SK-N-SH (cell line): ENCODE results near the gene PRDM11. TPM values are rescaled to one million over a fixed set of nuclear protein-coding genes. Genes with fewer than 3 reads are reported as not detected.

Source experiments
- CTCF ChIA-PET: fragments of 300-600, 350-600 bp; formaldehyde crosslinking; extraction: SDS; loops from one replicate; lab custom pipeline; 2021; lab: Yijun Ruan, JAX
- POLR2A ChIA-PET: fragments of 350-600 bp; sonication (Branson Sonifier 250); formaldehyde crosslinking; extraction: SDS; loops from one replicate; lab custom pipeline; 2020; ENCODE audit warnings: antibody characterized with exemption, inconsistent platforms; lab: Yijun Ruan, JAX
- DNase-seq: peaks from one replicate; pipeline ENCODE4 v3.0.0; 2012
- H2AFZ ChIP-seq: fragments of 200-600 bp; sonication (generic); 2 replicates; pipeline ENCODE4 v1.8.1; 2016; ENCODE audit warnings: antibody characterized with exemption, mild to moderate bottlenecking, low read depth
- H3F3A ChIP-seq: fragments of 200-600 bp; sonication (generic); replicated peaks from 2 replicates; pipeline ENCODE3; 2016; ENCODE audit warnings: antibody characterized with exemption, mild to moderate bottlenecking; ENCODE audit not compliant: insufficient read depth
- H3K27ac ChIP-seq, 2 experiments: fragments of 200-500 bp in 1 of 2; fragments of 200-600 bp in 1 of 2; sonication (Bioruptor generic) in 1 of 2; sonication (generic), shearing (Covaris generic) in 1 of 2; 2 replicates each; pipeline versions ENCODE4 v1.5.1 to v1.6.1; 2014 to 2016; ENCODE audit warnings: low read depth in 2 of 2, inconsistent platforms in 1 of 2, low read length in 1 of 2, mild to moderate bottlenecking in 1 of 2, mixed read lengths in 1 of 2
- H3K27me3 ChIP-seq: fragments of 200-600 bp; sonication (generic), shearing (Covaris generic); 2 replicates; pipeline ENCODE4 v1.6.1; 2016; ENCODE audit warnings: mixed run types; ENCODE audit not compliant: insufficient read depth
- H3K36me3 ChIP-seq, 2 experiments: fragments of 200-500 bp in 1 of 2; fragments of 200-600 bp in 1 of 2; sonication (Bioruptor generic) in 1 of 2; sonication (generic) in 1 of 2; replicated peaks in 1 of 2; 2 replicates each; pipeline versions ENCODE3 to v1.5.1; 2014 to 2016; ENCODE audit warnings: low read length in 1 of 2, mild to moderate bottlenecking in 1 of 2; ENCODE audit not compliant: insufficient read depth in 2 of 2, control insufficient read depth in 1 of 2
- H3K4me1 ChIP-seq, 2 experiments: fragments of 200-500 bp in 1 of 2; fragments of 200-600 bp in 1 of 2; sonication (Bioruptor generic) in 1 of 2; sonication (generic), shearing (Covaris generic) in 1 of 2; 2 replicates each; pipeline versions ENCODE4 v1.5.1 to v1.6.1; 2014 to 2016; ENCODE audit warnings: low read depth in 1 of 2, low read length in 1 of 2, mixed run types in 1 of 2; ENCODE audit not compliant: insufficient read depth in 2 of 2, control insufficient read depth in 1 of 2
- H3K4me2 ChIP-seq: fragments of 200-600 bp; sonication (generic), shearing (Covaris generic); 2 replicates; pipeline ENCODE4 v1.6.1; 2017; ENCODE audit warnings: mixed run types
- H3K4me3 ChIP-seq, 2 experiments: fragments of 200-500 bp in 1 of 2; fragments of 200-600 bp in 1 of 2; sonication (Bioruptor generic) in 1 of 2; sonication (generic), shearing (Covaris generic) in 1 of 2; 2 replicates each; pipeline versions ENCODE4 v1.5.1 to v1.8.1; 2014 to 2016; ENCODE audit warnings: low read depth in 2 of 2, inconsistent platforms in 1 of 2, low read length in 1 of 2, mild to moderate bottlenecking in 1 of 2, mixed read lengths in 1 of 2, moderate library complexity in 1 of 2
- H3K79me2 ChIP-seq: fragments of 200-600 bp; sonication (generic); 2 replicates; pipeline ENCODE4 v1.8.1; 2017; ENCODE audit warnings: mild to moderate bottlenecking; ENCODE audit not compliant: insufficient read depth
- H3K9ac ChIP-seq: fragments of 200-600 bp; sonication (generic); 2 replicates; pipeline ENCODE4 v1.6.1; 2017; ENCODE audit warnings: mixed run types
- H3K9me2 ChIP-seq: fragments of 200-600 bp; sonication (generic); 2 replicates; pipeline ENCODE4 v1.6.1; 2017; ENCODE audit warnings: mixed run types
- H3K9me3 ChIP-seq: fragments of 200-600 bp; sonication (generic); 2 replicates; pipeline ENCODE4 v1.6.1; 2017; ENCODE audit warnings: mixed run types, mild to moderate bottlenecking, moderate library complexity
- H4K20me1 ChIP-seq: fragments of 200-600 bp; sonication (generic); 2 replicates; pipeline ENCODE4 v1.6.1; 2017; ENCODE audit warnings: mild to moderate bottlenecking, mixed run types; ENCODE audit not compliant: insufficient read depth
- CHD2 ChIP-seq: fragments of 150-350 bp; IDR thresholded peaks from 2 replicates; pipeline ENCODE4 v1.6.1; 2018; ENCODE audit warnings: low read length; ENCODE audit not compliant: partially characterized antibody
- ELF1 ChIP-seq: IDR thresholded peaks from 2 replicates; pipeline ENCODE4 v1.4.0; 2012
- EZH2phosphoT487 ChIP-seq: fragments of 200-600 bp; sonication (generic); IDR thresholded peaks from 2 replicates; pipeline ENCODE4 v1.6.1; 2017; ENCODE audit warnings: low read depth, mixed run types, mild to moderate bottlenecking, antibody characterized with exemption, moderate library complexity, borderline replicate concordance
- FOSL2 ChIP-seq: IDR thresholded peaks from 2 replicates; pipeline ENCODE4 v1.4.0; 2012; ENCODE audit warnings: low read depth, mild to moderate bottlenecking, moderate library complexity, borderline replicate concordance
- FOXJ3 ChIP-seq: sonication (generic); formaldehyde crosslinking; IDR thresholded peaks from 2 replicates; pipeline ENCODE4 v1.5.1; 2020; ENCODE audit warnings: mild to moderate bottlenecking, missing genetic modification reagents
- JUND ChIP-seq: IDR thresholded peaks from 2 replicates; pipeline ENCODE4 v1.4.0; 2012
- MXI1 ChIP-seq: IDR thresholded peaks from 2 replicates; pipeline ENCODE4 v1.6.1; 2012; ENCODE audit warnings: mild to moderate bottlenecking, low read depth, low read length, improper control_type of control experiment
- NFIC ChIP-seq: IDR thresholded peaks from 2 replicates; pipeline ENCODE4 v1.4.0; 2012; ENCODE audit warnings: borderline replicate concordance
- NRF1 ChIP-seq: IDR thresholded peaks from 2 replicates; pipeline ENCODE4 v1.6.1; 2012; ENCODE audit warnings: low read depth, mild to moderate bottlenecking, low read length
- RCOR1 ChIP-seq: fragments of 150-350 bp; IDR thresholded peaks from 2 replicates; pipeline ENCODE4 v1.6.1; 2017; ENCODE audit warnings: antibody characterized with exemption, low read length
- RFX5 ChIP-seq: IDR thresholded peaks from 2 replicates; pipeline ENCODE4 v1.6.1; 2012; ENCODE audit warnings: mild to moderate bottlenecking, improper control_type of control experiment, low read length
- RXRA ChIP-seq: IDR thresholded peaks from 2 replicates; pipeline ENCODE4 v1.4.0; 2012; ENCODE audit warnings: low read depth, mild to moderate bottlenecking, borderline replicate concordance
- SIN3A ChIP-seq: IDR thresholded peaks from 2 replicates; pipeline ENCODE4 v1.6.1; 2012; ENCODE audit warnings: low read depth, mild to moderate bottlenecking, low read length, moderate library complexity, borderline replicate concordance
- SMC3 ChIP-seq: IDR thresholded peaks from 2 replicates; pipeline ENCODE4 v1.6.1; 2012; ENCODE audit warnings: low read depth, low read length, improper control_type of control experiment
- TCF12 ChIP-seq: IDR thresholded peaks from 2 replicates; pipeline ENCODE4 v1.4.0; 2012
- TEAD4 ChIP-seq: IDR thresholded peaks from 2 replicates; pipeline ENCODE4 v1.4.0; 2012; ENCODE audit warnings: mild to moderate bottlenecking, borderline replicate concordance; ENCODE audit not compliant: insufficient read depth
- WGBS: methylation state at CpG from one replicate; pipeline ENCODE4 v1.1.6; 2017; ENCODE audit warnings: low lambda C conversion rate; 5-methylcytosine and 5-hydroxymethylcytosine counted together
- polyA plus RNA-seq, 3 experiments: library from polyadenylated mRNA; depleted of rRNA; stranded (reverse); fragments of >200 nt; gene quantifications; 2 replicates each; pipeline ENCODE4 v1.2.3, GENCODE V29; 2012
- TF ChIP-seq, protein P1 (sequence below): IDR thresholded peaks from 2 replicates; pipeline ENCODE4 v1.4.0; 2012; ENCODE audit warnings: low read depth, borderline replicate concordance
- TF ChIP-seq, protein P2 (sequence below): IDR thresholded peaks from 2 replicates; pipeline ENCODE4 v1.4.0; 2012; ENCODE audit warnings: low read depth, borderline replicate concordance
- TF ChIP-seq, protein P3 (sequence below): fragments of 150-350 bp; IDR thresholded peaks from 2 replicates; pipeline ENCODE4 v1.6.1; 2017; ENCODE audit warnings: antibody characterized with exemption, low read length, low read depth, borderline replicate concordance
- TF ChIP-seq, protein P4 (sequence below): IDR thresholded peaks from 2 replicates; pipeline ENCODE4 v1.4.0; 2012; ENCODE audit warnings: low read depth

Gene PRDM11
- polyA plus RNA-seq, 1 of the 3 experiments (the other 2 are of a cell fraction) = 4.5 TPM

DNA sequence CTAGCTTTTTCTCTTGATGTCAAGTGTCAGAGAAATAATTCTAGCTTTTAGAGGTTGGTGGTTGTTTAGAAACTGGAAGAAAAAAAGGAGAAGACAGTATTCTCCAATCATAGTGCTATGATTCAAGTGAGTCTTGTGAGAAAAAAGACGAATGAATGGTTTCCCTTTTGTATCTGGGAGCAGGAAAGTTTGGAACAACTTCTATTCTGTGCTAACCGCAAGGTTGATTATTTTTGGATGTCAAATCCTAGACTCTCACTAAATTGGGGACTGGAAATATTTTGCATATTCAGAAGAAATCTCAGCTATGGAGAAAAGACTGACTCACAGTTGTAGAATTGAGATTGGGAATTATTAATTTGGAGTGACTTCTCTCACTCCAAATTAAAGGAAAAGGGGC is 70.5 kb downstream of the PRDM11 start (continued):
- TF ChIP-seq, protein P1, sequence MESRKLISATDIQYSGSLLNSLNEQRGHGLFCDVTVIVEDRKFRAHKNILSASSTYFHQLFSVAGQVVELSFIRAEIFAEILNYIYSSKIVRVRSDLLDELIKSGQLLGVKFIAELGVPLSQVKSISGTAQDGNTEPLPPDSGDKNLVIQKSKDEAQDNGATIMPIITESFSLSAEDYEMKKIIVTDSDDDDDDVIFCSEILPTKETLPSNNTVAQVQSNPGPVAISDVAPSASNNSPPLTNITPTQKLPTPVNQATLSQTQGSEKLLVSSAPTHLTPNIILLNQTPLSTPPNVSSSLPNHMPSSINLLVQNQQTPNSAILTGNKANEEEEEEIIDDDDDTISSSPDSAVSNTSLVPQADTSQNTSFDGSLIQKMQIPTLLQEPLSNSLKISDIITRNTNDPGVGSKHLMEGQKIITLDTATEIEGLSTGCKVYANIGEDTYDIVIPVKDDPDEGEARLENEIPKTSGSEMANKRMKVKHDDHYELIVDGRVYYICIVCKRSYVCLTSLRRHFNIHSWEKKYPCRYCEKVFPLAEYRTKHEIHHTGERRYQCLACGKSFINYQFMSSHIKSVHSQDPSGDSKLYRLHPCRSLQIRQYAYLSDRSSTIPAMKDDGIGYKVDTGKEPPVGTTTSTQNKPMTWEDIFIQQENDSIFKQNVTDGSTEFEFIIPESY = no peak
- no peak for TF ChIP-seq TEAD4

DNA sequence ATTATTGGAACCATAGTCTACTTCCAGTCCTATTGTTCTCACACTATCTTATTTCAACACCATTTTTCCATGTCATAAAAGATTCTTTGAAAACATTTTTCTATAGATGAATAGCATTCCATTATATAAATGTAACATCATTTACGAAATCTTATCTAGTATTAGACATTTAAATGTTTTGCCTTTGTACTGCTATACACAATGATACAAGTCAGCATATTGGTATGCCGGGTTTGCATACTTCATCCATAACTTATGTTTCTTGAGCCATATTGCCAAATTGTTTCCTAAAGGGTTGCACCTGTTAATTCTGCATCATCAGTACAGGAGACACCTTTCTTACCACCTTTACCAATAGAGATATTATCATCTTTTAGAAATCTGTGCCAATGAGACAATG is 71.6 kb downstream of the PRDM11 start:
- H3K4me1 ChIP-seq = no peaks in the 10 kb centered on the region
- no peak for DNase-seq
- TF ChIP-seq ELF1 (no peak), CHD2 (no peak), RXRA (no peak), SIN3A (no peak), JUND (no peak), NRF1 (no peak)
- TF ChIP-seq, all 33 proteins: peak for 0
- Histone ChIP-seq H3K9me2 (no peaks in the 10 kb centered on the region), H2AFZ (no peak overlapping the region), H3K4me2 (no peak overlapping the region), H3K9ac (no peak overlapping the region), H3K27ac (no peak overlapping the region), H3K79me2 (no peaks in the 10 kb centered on the region), H3F3A (no peaks in the 10 kb centered on the region), H4K20me1 (no peaks in the 10 kb centered on the region), H3K4me3 (no peak overlapping the region), H3K27me3 (no peaks in the 10 kb centered on the region), H3K36me3 (peaks cover 0 to 5% of the 10 kb centered on the region in 2 experiments), H3K9me3 (no peaks in the 10 kb centered on the region)
- CTCF ChIA-PET = no interaction called here
- POLR2A ChIA-PET = no interaction called here
- WGBS = 76% methylated on average over 2 of the region's 2 CpGs

DNA sequence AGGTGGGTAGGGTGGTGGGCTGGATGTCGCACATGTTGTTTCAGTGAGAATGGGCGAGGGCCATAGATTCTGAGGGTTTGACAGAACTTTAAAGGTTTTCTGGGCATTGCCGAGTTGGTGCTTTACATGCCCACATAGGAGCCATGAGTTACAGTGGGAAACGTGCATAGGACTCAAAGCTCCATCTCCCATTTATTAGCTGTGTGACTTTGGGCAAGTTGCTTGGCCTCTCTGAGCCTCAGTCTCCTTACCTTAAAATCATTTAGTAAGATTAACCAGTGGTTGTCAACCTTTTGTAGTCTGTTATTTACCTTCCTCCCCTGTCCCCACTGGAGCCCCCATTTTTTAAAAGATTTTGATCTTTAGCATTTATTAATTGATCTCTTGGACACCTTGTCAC is 72.3 kb downstream of the PRDM11 start:
- peaks cover 0 to 4% of the 10 kb centered on the region in 2 experiments for H3K36me3 ChIP-seq
- CTCF ChIA-PET = interaction anchor here (1.4 kb wide), 1 partner anchor 17 kb away, joined by 3 read pairs; no protein-coding TSS in a partner anchor
- 86% methylated on average over 4 of the region's 4 CpGs for WGBS

More for the DNA sequence above, 72.3 kb downstream of the PRDM11 start:
- Histone ChIP-seq H3K9me3 (no peaks in the 10 kb centered on the region), H3K9ac (no peak overlapping the region), H3K9me2 (no peaks in the 10 kb centered on the region), H3K79me2 (no peaks in the 10 kb centered on the region), H3K4me1 (no peaks in the 10 kb centered on the region), H3K27ac (no peak overlapping the region), H3F3A (no peaks in the 10 kb centered on the region), H4K20me1 (no peaks in the 10 kb centered on the region), H3K4me2 (no peak overlapping the region), H3K27me3 (no peaks in the 10 kb centered on the region), H2AFZ (no peak overlapping the region), H3K4me3 (no peak overlapping the region)
- DNase-seq = no peak
- POLR2A ChIA-PET = no interaction called here
- TF ChIP-seq, protein P2, sequence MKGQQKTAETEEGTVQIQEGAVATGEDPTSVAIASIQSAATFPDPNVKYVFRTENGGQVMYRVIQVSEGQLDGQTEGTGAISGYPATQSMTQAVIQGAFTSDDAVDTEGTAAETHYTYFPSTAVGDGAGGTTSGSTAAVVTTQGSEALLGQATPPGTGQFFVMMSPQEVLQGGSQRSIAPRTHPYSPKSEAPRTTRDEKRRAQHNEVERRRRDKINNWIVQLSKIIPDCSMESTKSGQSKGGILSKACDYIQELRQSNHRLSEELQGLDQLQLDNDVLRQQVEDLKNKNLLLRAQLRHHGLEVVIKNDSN = no peak
- TF ChIP-seq FOXJ3 (CRISPR knock-in tag) (no peak), RFX5 (no peak), TEAD4 (no peak), EZH2phosphoT487 (no peak), ELF1 (no peak), NFIC (no peak), SIN3A (no peak), FOSL2 (no peak), RCOR1 (no peak), TCF12 (no peak), SMC3 (no peak), MXI1 (no peak)
- TF ChIP-seq, protein P1 = no peak
- TF ChIP-seq, protein P3, sequence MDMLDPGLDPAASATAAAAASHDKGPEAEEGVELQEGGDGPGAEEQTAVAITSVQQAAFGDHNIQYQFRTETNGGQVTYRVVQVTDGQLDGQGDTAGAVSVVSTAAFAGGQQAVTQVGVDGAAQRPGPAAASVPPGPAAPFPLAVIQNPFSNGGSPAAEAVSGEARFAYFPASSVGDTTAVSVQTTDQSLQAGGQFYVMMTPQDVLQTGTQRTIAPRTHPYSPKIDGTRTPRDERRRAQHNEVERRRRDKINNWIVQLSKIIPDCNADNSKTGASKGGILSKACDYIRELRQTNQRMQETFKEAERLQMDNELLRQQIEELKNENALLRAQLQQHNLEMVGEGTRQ = no peak
- TF ChIP-seq, protein P4, sequence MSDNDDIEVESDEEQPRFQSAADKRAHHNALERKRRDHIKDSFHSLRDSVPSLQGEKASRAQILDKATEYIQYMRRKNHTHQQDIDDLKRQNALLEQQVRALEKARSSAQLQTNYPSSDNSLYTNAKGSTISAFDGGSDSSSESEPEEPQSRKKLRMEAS = no peak
